ENCODE results near the gene PHYHD1.
"Not testable (repeated sequence)": the region's sequence is repeated elsewhere in the genome, so short reads cannot be mapped to it uniquely, and the experiment has no call there.

PHYHD1 gene

GRCh38 chr9:128927731-128928411 lies 7.1 kb downstream of the PHYHD1 start:
- peak; percentile 37 for DNase-seq

- no peak for DNase-seq
Measured at GRCh38 chr9:128928624-128929023, 7.8 kb downstream of the PHYHD1 start.

GRCh38 chr9:128929560-128929959 lies 8.8 kb downstream of the PHYHD1 start:
- no peak for DNase-seq

- no peak for DNase-seq
Measured at GRCh38 chr9:128933731-128934130, 12.9 kb downstream of the PHYHD1 start.

- DNase-seq, result no peak
Measured at GRCh38 chr9:128936171-128936865, 15.5 kb downstream of the PHYHD1 start.

GRCh38 chr9:128937310-128938165 lies 16.8 kb downstream of the PHYHD1 start:
- DNase-seq, result no peak

- DNase-seq, result no peak
Measured at GRCh38 chr9:128940271-128940921, 19.6 kb downstream of the PHYHD1 start.

- no peak for DNase-seq
Measured at GRCh38 chr9:128940946-128941755, 20.4 kb downstream of the PHYHD1 start.

- DNase-seq, result no peak
Measured at GRCh38 chr9:128943832-128944620, 23.2 kb downstream of the PHYHD1 start.

- DNase-seq, result not testable (repeated sequence)
Measured at GRCh38 chr9:128944966-128945365, 24.2 kb downstream of the PHYHD1 start.

GRCh38 chr9:128945798-128946501 lies 25.2 kb downstream of the PHYHD1 start:
- DNase-seq, result no peak

- no peak for DNase-seq
Measured at GRCh38 chr9:128946571-128947276, 25.9 kb downstream of the PHYHD1 start.

GRCh38 chr9:128947277-128947526 lies 26.4 kb downstream of the PHYHD1 start:
- no peak for DNase-seq

GRCh38 chr9:128947527-128948301 lies 26.9 kb downstream of the PHYHD1 start, which contains the start of the genes DOLK and NUP188:
Gene DOLK, minus strand, starts transcription at chr9:128947603. Its CDS starts 300 bp downstream, at chr9:128947303.
Gene NUP188, plus strand, starts transcription at chr9:128947699. Its CDS starts 21 bp downstream, at chr9:128947720.
- peak; percentile 98 for DNase-seq

- DNase-seq, result not testable (repeated sequence)
Measured at GRCh38 chr9:128961403-128961802, 40.6 kb downstream of the PHYHD1 start.

- no peak for DNase-seq
Measured at GRCh38 chr9:128969491-128969890, 48.7 kb downstream of the PHYHD1 start.

GRCh38 chr9:128972956-128973355 lies 52.2 kb downstream of the PHYHD1 start:
- no peak for DNase-seq

GRCh38 chr9:128979111-128979510 lies 58.3 kb downstream of the PHYHD1 start:
- DNase-seq, result no peak

- no peak for DNase-seq
Measured at GRCh38 chr9:128983536-128983935, 62.8 kb downstream of the PHYHD1 start.
